Erythroblast (primary cell): ENCODE data around the gene WDR36.

ENCODE experiments used
- GATA1 ChIP-seq: IDR thresholded peaks from 2 replicates; pipeline ENCODE4 v1.6.1; 2011; ENCODE audit warnings: low read depth, mild to moderate bottlenecking, control low read depth, low read length, moderate library complexity
- POLR2A ChIP-seq: IDR thresholded peaks from 2 replicates; pipeline ENCODE4 v1.6.1; 2011; ENCODE audit warnings: mild to moderate bottlenecking, low read length

DNA sequence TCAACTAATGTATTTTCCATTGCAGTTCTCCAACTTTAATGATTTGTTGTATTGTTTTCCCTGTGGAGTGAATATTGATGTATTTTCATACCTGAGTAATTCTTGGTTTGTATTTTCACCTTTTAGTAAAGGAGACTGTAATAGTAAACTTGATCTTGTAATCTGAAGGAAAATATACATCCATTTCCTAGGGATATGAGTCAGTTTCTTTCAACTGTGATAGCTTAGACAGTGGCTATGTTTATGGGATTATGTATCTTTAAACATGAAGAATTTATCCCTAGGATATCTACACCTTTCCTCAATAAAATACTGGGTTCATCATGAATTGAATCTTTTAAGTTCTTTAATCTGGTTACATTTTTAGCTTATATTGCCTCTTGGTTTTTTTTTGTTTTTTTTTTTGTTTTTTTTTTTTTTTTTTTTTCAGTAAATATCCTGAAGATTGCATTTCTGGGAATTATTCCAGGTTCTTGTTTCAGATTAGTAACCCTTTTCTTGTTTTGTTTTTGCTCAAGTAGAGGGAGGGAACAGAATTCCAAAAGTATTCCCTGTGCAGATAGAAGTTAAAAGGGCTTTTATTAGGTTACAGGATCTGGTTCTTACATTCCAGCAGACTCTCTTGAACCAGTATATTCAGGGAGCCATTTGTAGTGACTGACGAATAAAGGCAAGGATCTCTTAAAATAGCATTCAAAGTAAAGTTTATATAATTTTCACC lies 7.1 kb downstream of the WDR36 start:
- TF ChIP-seq POLR2A = no peak
- no peak for TF ChIP-seq GATA1
